KOPT-K1 (cell line): ENCODE results near the gene NLGN1.

ENCODE experiments used
- H3K27ac ChIP-seq: fragments of 200-600 bp; sonication (generic); 2 replicates; pipeline ENCODE4 v1.5.1; 2016; ENCODE audit warnings: antibody characterized with exemption, mild to moderate bottlenecking, low read depth, low read length; ENCODE audit not compliant: poor library complexity, severe bottlenecking
- H3K36me3 ChIP-seq: fragments of 200-600 bp; sonication (generic); 2 replicates; pipeline ENCODE4 v1.5.1; 2017; ENCODE audit warnings: antibody characterized with exemption, mild to moderate bottlenecking, low read length, moderate library complexity; ENCODE audit not compliant: insufficient read depth
- H3K9me3 ChIP-seq: fragments of 200-600 bp; sonication (generic); 2 replicates; pipeline ENCODE4 v1.5.1; 2017; ENCODE audit warnings: antibody characterized with exemption, low read length, mild to moderate bottlenecking; ENCODE audit not compliant: insufficient read depth, poor library complexity, severe bottlenecking

NLGN1 gene

GRCh38 chr3:173943264-173943663, 545.7 kb downstream of the NLGN1 start:
- Histone ChIP-seq H3K27ac (no peak overlapping the region), H3K36me3 (no peaks in the 10 kb centered on the region), H3K9me3 (no peaks in the 10 kb centered on the region)

GRCh38 chr3:173945170-173945569, 547.6 kb downstream of the NLGN1 start:
- no peaks in the 10 kb centered on the region for H3K36me3 ChIP-seq
- H3K27ac ChIP-seq: no peak overlapping the region
- no peaks in the 10 kb centered on the region for H3K9me3 ChIP-seq

GRCh38 chr3:173945806-173946205, 548.3 kb downstream of the NLGN1 start:
- H3K36me3 ChIP-seq: no peaks in the 10 kb centered on the region
- no peak overlapping the region for H3K27ac ChIP-seq
- H3K9me3 ChIP-seq: no peaks in the 10 kb centered on the region

GRCh38 chr3:173954647-173955046, 557.1 kb downstream of the NLGN1 start:
- Histone ChIP-seq H3K27ac (no peak overlapping the region), H3K9me3 (peaks cover 4% of the 10 kb centered on the region), H3K36me3 (no peaks in the 10 kb centered on the region)

- peaks cover 4% of the 10 kb centered on the region for H3K9me3 ChIP-seq
- H3K27ac ChIP-seq: no peak overlapping the region
- H3K36me3 ChIP-seq: no peaks in the 10 kb centered on the region
These were observed 560.1 kb downstream of the NLGN1 start for GRCh38 chr3:173957646-173958045.

- peaks cover 4% of the 10 kb centered on the region for H3K9me3 ChIP-seq
- H3K27ac ChIP-seq: no peak overlapping the region
- H3K36me3 ChIP-seq: no peaks in the 10 kb centered on the region
These were observed 561.3 kb downstream of the NLGN1 start for GRCh38 chr3:173958805-173959204.

- Histone ChIP-seq H3K36me3 (no peaks in the 10 kb centered on the region), H3K27ac (no peak overlapping the region), H3K9me3 (no peaks in the 10 kb centered on the region)
These were observed 572.7 kb downstream of the NLGN1 start for GRCh38 chr3:173970281-173970680.

GRCh38 chr3:173976281-173976680, 578.7 kb downstream of the NLGN1 start:
- H3K9me3 ChIP-seq: no peaks in the 10 kb centered on the region
- no peaks in the 10 kb centered on the region for H3K36me3 ChIP-seq
- H3K27ac ChIP-seq: no peak overlapping the region

GRCh38 chr3:173977747-173978146, 580.2 kb downstream of the NLGN1 start:
- Histone ChIP-seq H3K27ac (no peak overlapping the region), H3K9me3 (no peaks in the 10 kb centered on the region)

GRCh38 chr3:173983343-173983742, 585.8 kb downstream of the NLGN1 start:
- no peak overlapping the region for H3K27ac ChIP-seq
- H3K9me3 ChIP-seq: no peaks in the 10 kb centered on the region
- H3K36me3 ChIP-seq: no peaks in the 10 kb centered on the region

More at GRCh38 chr3:173977747-173978146, 580.2 kb downstream of the NLGN1 start:
- no peaks in the 10 kb centered on the region for H3K36me3 ChIP-seq

- no peaks in the 10 kb centered on the region for H3K36me3 ChIP-seq
- H3K9me3 ChIP-seq: no peaks in the 10 kb centered on the region
- no peak overlapping the region for H3K27ac ChIP-seq
These were observed 589.4 kb downstream of the NLGN1 start for GRCh38 chr3:173986861-173987410.

- Histone ChIP-seq H3K9me3 (no peaks in the 10 kb centered on the region), H3K36me3 (no peaks in the 10 kb centered on the region), H3K27ac (no peak overlapping the region)
These were observed 591.4 kb downstream of the NLGN1 start for GRCh38 chr3:173988909-173989308.

- no peaks in the 10 kb centered on the region for H3K36me3 ChIP-seq
- no peak overlapping the region for H3K27ac ChIP-seq
- H3K9me3 ChIP-seq: no peaks in the 10 kb centered on the region
These were observed 594.9 kb downstream of the NLGN1 start for GRCh38 chr3:173992416-173992815.

GRCh38 chr3:173993299-173993698, 595.8 kb downstream of the NLGN1 start:
- Histone ChIP-seq H3K27ac (no peak overlapping the region), H3K36me3 (no peaks in the 10 kb centered on the region), H3K9me3 (no peaks in the 10 kb centered on the region)

- no peaks in the 10 kb centered on the region for H3K36me3 ChIP-seq
- H3K27ac ChIP-seq: no peak overlapping the region
- H3K9me3 ChIP-seq: no peaks in the 10 kb centered on the region
These were observed 603.1 kb downstream of the NLGN1 start for GRCh38 chr3:174000675-174001074.

GRCh38 chr3:174002543-174002942, 605.0 kb downstream of the NLGN1 start:
- Histone ChIP-seq H3K27ac (no peak overlapping the region), H3K9me3 (no peaks in the 10 kb centered on the region), H3K36me3 (no peaks in the 10 kb centered on the region)
